Measurements from ENCODE around the gene B4GALNT2.
"Not testable (repeated sequence)": the region's sequence is repeated elsewhere in the genome, so short reads cannot be mapped to it uniquely, and the experiment has no call there.

The B4GALNT2 gene

GRCh38 chr17:49132699-49133364 lies at the start of gene B4GALNT2:
Gene B4GALNT2 (plus strand): TSS chr17:49132769. CDS start chr17:49132793, 24 bp downstream.
- peak; percentile 61 for DNase-seq

- not testable (repeated sequence) for DNase-seq
These were observed 47.5 kb upstream of the B4GALNT2 start for GRCh38 chr17:49085046-49085445.

- no peak for DNase-seq
These were observed 46.8 kb upstream of the B4GALNT2 start for GRCh38 chr17:49085565-49086315.

GRCh38 chr17:49086316-49086605 lies 46.3 kb upstream of the B4GALNT2 start:
- DNase-seq, result no peak

- DNase-seq, result no peak
These were observed 45.9 kb upstream of the B4GALNT2 start for GRCh38 chr17:49086649-49087048.

- DNase-seq, result no peak
These were observed 43.5 kb upstream of the B4GALNT2 start for GRCh38 chr17:49089094-49089493.

- DNase-seq, result no peak
These were observed 41.5 kb upstream of the B4GALNT2 start for GRCh38 chr17:49090878-49091594.

- DNase-seq, result no peak
These were observed 39.4 kb upstream of the B4GALNT2 start for GRCh38 chr17:49093131-49093530.

- DNase-seq, result no peak
These were observed 32.0 kb upstream of the B4GALNT2 start for GRCh38 chr17:49100601-49101000.

GRCh38 chr17:49101054-49101534 lies 31.5 kb upstream of the B4GALNT2 start:
- DNase-seq, result no peak

- DNase-seq, result not testable (repeated sequence)
These were observed 29.2 kb upstream of the B4GALNT2 start for GRCh38 chr17:49103360-49103759.

GRCh38 chr17:49104511-49105074 lies 28.0 kb upstream of the B4GALNT2 start:
- DNase-seq, result no peak

GRCh38 chr17:49106321-49107210 lies 26.0 kb upstream of the B4GALNT2 start:
- DNase-seq, result no peak

GRCh38 chr17:49107211-49107557 lies 25.4 kb upstream of the B4GALNT2 start:
- no peak for DNase-seq

GRCh38 chr17:49108318-49108717 lies 24.3 kb upstream of the B4GALNT2 start:
- DNase-seq, result no peak

- DNase-seq, result no peak
These were observed 22.1 kb upstream of the B4GALNT2 start for GRCh38 chr17:49110509-49110908.

GRCh38 chr17:49111934-49112333 lies 20.6 kb upstream of the B4GALNT2 start:
- no peak for DNase-seq

GRCh38 chr17:49112936-49113335 lies 19.6 kb upstream of the B4GALNT2 start:
- no peak for DNase-seq

- DNase-seq, result no peak
These were observed 17.9 kb upstream of the B4GALNT2 start for GRCh38 chr17:49114703-49115102.

- no peak for DNase-seq
These were observed 14.9 kb upstream of the B4GALNT2 start for GRCh38 chr17:49117587-49118230.

GRCh38 chr17:49120166-49120565 lies 12.4 kb upstream of the B4GALNT2 start:
- DNase-seq, result no peak

GRCh38 chr17:49121696-49122292 lies 10.8 kb upstream of the B4GALNT2 start:
- no peak for DNase-seq

All from activated CD8-positive, alpha-beta memory T cell treated with anti-CD3 and anti-CD28 coated beads for 24 hours (primary cell).